Left lung (tissue), 10 donors: ENCODE data around the gene PTGES3. TPM values are rescaled to one million over a fixed set of nuclear protein-coding genes. Genes with fewer than 3 reads are reported as not detected.

ENCODE experiments used
- ATAC-seq: fragments of 200-7000 bp; cut with Tn5 transposase; one replicate; pipeline ENCODE4 v1.9.1; 2020; ENCODE audit warnings: moderate library complexity
- DNase-seq, 4 donors: peaks; one replicate each; pipeline ENCODE4 v3.0.0-alpha.2; 2013 to 2020
- H3K27ac ChIP-seq, 2 donors: fragments of 200-600 bp; sonication (generic) in 1 of 2; one replicate each; pipeline versions ENCODE4 v1.5.0 to v1.8.0; 2020 to 2021
- H3K27me3 ChIP-seq, 2 donors: fragments of 200-600 bp; sonication (generic) in 1 of 2; one replicate each; pipeline versions ENCODE4 v1.5.0 to v1.8.0; 2020 to 2021
- H3K36me3 ChIP-seq, 2 donors: fragments of 200-600 bp; sonication (generic) in 1 of 2; one replicate each; pipeline versions ENCODE4 v1.5.0 to v1.8.0; 2020 to 2021
- H3K4me1 ChIP-seq, 2 donors: fragments of 200-600 bp; one replicate each; pipeline ENCODE4 v1.8.0; 2021
- H3K4me3 ChIP-seq, 2 donors: fragments of 200-600 bp; sonication (generic) in 1 of 2; one replicate each; pipeline versions ENCODE4 v1.5.0 to v1.8.0; 2020 to 2021; ENCODE audit warnings: mild to moderate bottlenecking in 1 of 2
- H3K9me3 ChIP-seq, 2 donors: fragments of 200-600 bp; sonication (generic) in 1 of 2; one replicate each; pipeline versions ENCODE4 v1.5.0 to v1.8.0; 2020 to 2021
- intact Hi-C, 2 donors: fragments of 100-400 bp; cut with DNase I; formaldehyde crosslinking; loops; one replicate each; pipeline versions ENCODE4 v1.11.2 to v1.14.2; 2022
- polyA plus RNA-seq, 6 donors: library from polyadenylated mRNA; unstranded; fragments of 120-200 nt; gene quantifications; one replicate each; pipeline ENCODE4 v1.2.1, GENCODE V29; 2013; ENCODE audit not compliant: insufficient read length in 6 of 6
- total RNA-seq, 2 donors: library from RNA; stranded (reverse); fragmentation: NEBNext Ultra II Directional; extraction: Animal tissue kit (Norgen Biotek cat#: 25700); gene quantifications; one replicate each; pipeline ENCODE4 v1.2.1, GENCODE V29; 2021
- TF ChIP-seq, protein P1 (sequence below), 2 donors: fragments of 200-600 bp; sonication (generic) in 1 of 2; IDR thresholded peaks; one replicate each; pipeline versions ENCODE4 v1.5.0 to v1.8.0; 2021; ENCODE audit warnings: antibody characterized with exemption in 2 of 2
- donor health status: DM: no; HTN: yes; CAD: no.
- donor health status: DM: no; HTN: no; CAD: no.

Gene PTGES3
- total and polyA plus RNA-seq, 8 donors: 164 to 303 (median 267) TPM

DNA sequence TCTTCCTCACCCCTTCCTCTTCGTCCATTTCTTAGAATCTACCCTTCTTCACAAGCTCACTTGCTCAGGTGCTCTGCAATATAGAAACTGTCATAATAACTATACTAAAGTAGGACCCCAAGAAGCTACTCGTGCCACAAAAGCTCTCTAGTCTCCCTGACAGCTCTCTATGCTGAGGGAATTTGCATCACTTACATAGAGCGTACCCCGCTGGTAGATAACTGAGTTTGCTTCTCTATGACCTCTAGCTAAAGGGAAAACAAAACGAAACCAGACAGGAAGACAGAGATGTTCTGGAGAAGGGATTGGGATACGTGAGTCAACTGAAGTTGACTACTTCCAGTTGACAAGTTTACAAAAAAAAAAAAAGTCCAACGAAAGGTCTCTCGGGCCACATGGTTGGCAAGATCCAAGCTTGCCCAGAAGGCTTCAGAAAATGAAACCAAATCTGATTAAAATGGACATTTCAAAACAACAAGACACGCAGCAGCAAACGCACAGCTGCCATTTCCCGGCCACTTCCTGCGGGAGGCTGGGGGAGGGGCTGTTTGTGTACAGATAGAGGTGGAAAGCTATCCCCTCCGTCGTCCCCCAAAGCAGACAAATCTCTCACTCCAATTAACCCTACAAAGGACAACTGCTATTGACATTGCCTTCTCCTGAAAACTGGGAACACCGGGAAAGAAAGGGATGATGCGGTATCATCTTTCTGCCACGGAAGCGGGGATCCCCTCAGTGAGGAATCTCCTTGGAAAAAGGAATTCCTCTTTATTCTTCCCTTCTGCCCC lies 59.2 kb downstream of the PTGES3 start:
- H3K9me3 ChIP-seq: no peaks in the 10 kb centered on the region
- DNase-seq: peak in 3 of 4 donors; percentile 60 to 88 (median 78)
- H3K4me1 ChIP-seq: peaks cover 27 to 78% of the 10 kb centered on the region in 2 donors
- TF ChIP-seq, protein P1, sequence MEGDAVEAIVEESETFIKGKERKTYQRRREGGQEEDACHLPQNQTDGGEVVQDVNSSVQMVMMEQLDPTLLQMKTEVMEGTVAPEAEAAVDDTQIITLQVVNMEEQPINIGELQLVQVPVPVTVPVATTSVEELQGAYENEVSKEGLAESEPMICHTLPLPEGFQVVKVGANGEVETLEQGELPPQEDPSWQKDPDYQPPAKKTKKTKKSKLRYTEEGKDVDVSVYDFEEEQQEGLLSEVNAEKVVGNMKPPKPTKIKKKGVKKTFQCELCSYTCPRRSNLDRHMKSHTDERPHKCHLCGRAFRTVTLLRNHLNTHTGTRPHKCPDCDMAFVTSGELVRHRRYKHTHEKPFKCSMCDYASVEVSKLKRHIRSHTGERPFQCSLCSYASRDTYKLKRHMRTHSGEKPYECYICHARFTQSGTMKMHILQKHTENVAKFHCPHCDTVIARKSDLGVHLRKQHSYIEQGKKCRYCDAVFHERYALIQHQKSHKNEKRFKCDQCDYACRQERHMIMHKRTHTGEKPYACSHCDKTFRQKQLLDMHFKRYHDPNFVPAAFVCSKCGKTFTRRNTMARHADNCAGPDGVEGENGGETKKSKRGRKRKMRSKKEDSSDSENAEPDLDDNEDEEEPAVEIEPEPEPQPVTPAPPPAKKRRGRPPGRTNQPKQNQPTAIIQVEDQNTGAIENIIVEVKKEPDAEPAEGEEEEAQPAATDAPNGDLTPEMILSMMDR (IDR thresholded peaks at IDR 0.05): no peak
- H3K4me3 ChIP-seq: peak overlapping the region; percentile 99 to 100
- H3K27ac ChIP-seq: peak overlapping the region; percentile 88 to 90
- ATAC-seq: peak; percentile 16
- intact Hi-C loops: no loop called here
- no peaks in the 10 kb centered on the region for H3K27me3 ChIP-seq
- H3K36me3 ChIP-seq: peaks cover 0 to 7% of the 10 kb centered on the region in 2 donors

DNA sequence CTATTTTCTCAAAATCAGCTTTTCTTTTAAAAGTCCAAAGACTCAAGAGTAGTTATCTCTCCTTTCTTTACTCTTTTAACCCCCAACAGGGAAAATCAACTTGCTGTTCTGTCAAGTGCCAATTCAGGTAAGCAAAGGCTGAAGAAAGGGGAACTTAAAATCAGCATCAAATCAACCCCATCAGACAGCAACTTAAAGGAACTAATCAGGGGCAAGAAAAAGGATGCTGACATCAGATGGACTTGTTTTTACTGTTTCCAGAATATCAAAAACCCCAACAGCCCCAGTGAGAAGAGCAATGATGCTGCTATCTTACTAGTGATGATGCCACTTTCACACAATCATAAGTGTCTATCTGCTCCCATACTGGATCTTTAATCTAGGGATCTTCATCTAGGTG lies 61.4 kb downstream of the PTGES3 start:
- DNase-seq (no peak), ATAC-seq (no peak)
- intact Hi-C loops: no loop called here
- Histone ChIP-seq H3K4me3 (no peak overlapping the region), H3K27me3 (no peaks in the 10 kb centered on the region), H3K9me3 (no peaks in the 10 kb centered on the region), H3K4me1 (peaks cover 5 to 78% of the 10 kb centered on the region in 2 donors), H3K36me3 (peaks cover 0 to 19% of the 10 kb centered on the region in 2 donors), H3K27ac (no peak overlapping the region)
- TF ChIP-seq, protein P1 (IDR thresholded peaks at IDR 0.05): no peak

DNA sequence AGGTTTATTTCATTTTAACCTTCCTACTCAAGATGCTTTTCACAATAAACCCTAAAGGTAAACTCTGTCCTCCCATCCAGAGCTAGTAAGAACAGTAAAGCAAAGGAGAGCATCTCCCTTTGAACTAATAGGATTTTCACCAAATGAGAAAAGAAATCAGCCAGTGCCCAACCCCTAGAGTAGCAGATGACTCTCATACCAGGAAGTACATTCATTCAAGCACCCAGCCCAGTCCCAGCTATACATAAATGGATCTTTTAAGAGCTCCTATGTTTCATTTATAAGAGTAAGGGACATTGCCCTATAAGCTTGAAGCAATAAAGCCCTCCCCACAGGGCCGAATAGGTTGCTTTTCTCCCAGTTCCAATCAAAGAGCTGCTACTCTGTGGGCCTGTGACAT lies 65.5 kb downstream of the PTGES3 start:
- Histone ChIP-seq H3K27ac (no peak overlapping the region), H3K36me3 (peaks cover 0 to 54% of the 10 kb centered on the region in 2 donors), H3K9me3 (no peaks in the 10 kb centered on the region), H3K27me3 (no peaks in the 10 kb centered on the region), H3K4me1 (peaks cover 0 to 58% of the 10 kb centered on the region in 2 donors), H3K4me3 (no peak overlapping the region)
- ATAC-seq (no peak), DNase-seq (no peak)
- TF ChIP-seq, protein P1 (IDR thresholded peaks at IDR 0.05): no peak
- intact Hi-C loops: no loop called here

DNA sequence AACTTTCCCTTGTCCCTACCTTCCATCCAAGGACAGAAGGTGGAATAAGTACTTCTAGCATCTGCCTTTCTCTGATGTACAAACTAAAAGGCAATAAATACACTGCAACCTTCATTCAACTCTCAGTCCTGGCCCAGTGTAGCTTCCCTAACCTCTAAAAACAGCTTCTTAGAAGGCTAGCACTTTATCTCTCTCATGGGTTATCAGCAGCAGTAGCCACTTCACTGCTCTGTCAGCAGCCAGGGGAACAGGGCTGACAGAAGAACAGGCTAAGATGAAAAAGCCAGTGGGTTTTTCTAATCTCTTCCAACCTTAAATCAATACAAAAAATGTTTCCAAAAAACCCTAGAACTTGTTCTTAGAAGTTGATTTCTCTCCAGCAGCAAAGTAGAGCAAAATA lies 71.2 kb downstream of the PTGES3 start:
- intact Hi-C loops: no loop called here
- Histone ChIP-seq H3K4me1 (peaks cover 0 to 12% of the 10 kb centered on the region in 2 donors), H3K36me3 (peaks cover 0 to 93% of the 10 kb centered on the region in 2 donors), H3K4me3 (no peak overlapping the region), H3K27me3 (no peaks in the 10 kb centered on the region), H3K27ac (no peak overlapping the region), H3K9me3 (no peaks in the 10 kb centered on the region)
- TF ChIP-seq, protein P1 (IDR thresholded peaks at IDR 0.05): no peak
- ATAC-seq: no peak
- DNase-seq: no peak

DNA sequence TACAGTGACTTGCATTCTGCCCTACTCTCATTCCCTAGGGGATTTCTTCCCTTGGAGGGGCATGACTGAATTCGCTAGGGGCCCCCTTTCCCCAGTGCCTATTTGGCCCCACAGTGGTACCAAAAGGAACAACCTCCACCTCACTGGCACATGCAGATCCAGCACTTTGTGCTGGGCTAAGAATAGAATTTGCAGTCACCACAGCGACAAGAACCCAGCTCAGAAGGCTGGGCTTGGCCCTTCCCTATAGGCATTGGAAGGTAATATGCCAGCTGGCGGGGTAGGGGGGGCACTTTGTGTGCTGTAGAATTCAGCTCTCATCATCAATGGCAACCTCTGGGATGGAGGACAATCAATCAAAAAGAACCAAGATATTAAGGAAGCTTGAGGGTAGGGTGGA lies 71.8 kb downstream of the PTGES3 start:
- TF ChIP-seq, protein P1 (IDR thresholded peaks at IDR 0.05): no peak
- intact Hi-C loops: no loop called here
- H3K36me3 ChIP-seq: peaks cover 3 to 93% of the 10 kb centered on the region in 2 donors
- H3K4me3 ChIP-seq: no peak overlapping the region
- H3K27me3 ChIP-seq: no peaks in the 10 kb centered on the region
- H3K27ac ChIP-seq: no peak overlapping the region
- ATAC-seq (no peak), DNase-seq (no peak)
- H3K9me3 ChIP-seq: no peaks in the 10 kb centered on the region
- H3K4me1 ChIP-seq: peaks cover 0 to 5% of the 10 kb centered on the region in 2 donors
